OCI-LY1 (cell line): ENCODE results near the gene MXI1.

Source experiments
- H2AFZ ChIP-seq: fragments of 200-600 bp; sonication (generic), shearing (Covaris generic); 2 replicates; pipeline ENCODE4 v1.6.0; 2014; ENCODE audit warnings: antibody characterized with exemption, mild to moderate bottlenecking, low read length
- H3F3A ChIP-seq: fragments of 200-600 bp; sonication (generic), shearing (Covaris generic); 2 replicates; pipeline ENCODE4 v1.6.0; 2014; ENCODE audit warnings: mild to moderate bottlenecking, antibody characterized with exemption, low read length, moderate library complexity; ENCODE audit not compliant: insufficient read depth
- H3K27ac ChIP-seq: fragments of 200-600 bp; sonication (generic); 2 replicates; pipeline ENCODE4 v1.5.1; 2014; ENCODE audit warnings: low read length, mixed run types, mild to moderate bottlenecking, low read depth; ENCODE audit not compliant: poor library complexity, severe bottlenecking
- H3K27me3 ChIP-seq: fragments of 200-600 bp; sonication (generic); 2 replicates; pipeline ENCODE4 v1.6.0; 2014; ENCODE audit warnings: antibody characterized with exemption, mild to moderate bottlenecking, low read length, moderate library complexity; ENCODE audit not compliant: insufficient read depth
- H3K36me3 ChIP-seq: fragments of 200-600 bp; sonication (generic); 2 replicates; pipeline ENCODE4 v1.6.1; 2014; ENCODE audit warnings: mild to moderate bottlenecking, antibody characterized with exemption, low read length, moderate library complexity, mixed read lengths; ENCODE audit not compliant: insufficient read depth
- H3K4me1 ChIP-seq: fragments of 200-600 bp; sonication (generic); 2 replicates; pipeline ENCODE4 v1.5.1; 2014; ENCODE audit warnings: mild to moderate bottlenecking, low read length, moderate library complexity; ENCODE audit not compliant: insufficient read depth, severe bottlenecking
- H3K4me2 ChIP-seq: fragments of 200-600 bp; sonication (generic), shearing (Covaris generic); 2 replicates; pipeline ENCODE4 v1.6.1; 2014; ENCODE audit warnings: low read length
- H3K4me3 ChIP-seq: fragments of 200-600 bp; sonication (generic); 2 replicates; pipeline ENCODE4 v1.5.1; 2014; ENCODE audit warnings: low read length, low read depth, mild to moderate bottlenecking, mixed read lengths; ENCODE audit not compliant: poor library complexity, severe bottlenecking
- H3K79me2 ChIP-seq: fragments of 200-600 bp; shearing (Covaris generic); 2 replicates; pipeline ENCODE4 v1.6.1; 2016; ENCODE audit warnings: mixed run types, low read length, mixed read lengths; ENCODE audit not compliant: insufficient read depth
- H3K9ac ChIP-seq: fragments of 200-600 bp; sonication (generic), shearing (Covaris generic); 2 replicates; pipeline ENCODE4 v1.6.1; 2014; ENCODE audit warnings: mild to moderate bottlenecking, low read length, mixed read lengths
- H3K9me2 ChIP-seq: fragments of 200-600 bp; sonication (generic), shearing (Covaris generic); 2 replicates; pipeline ENCODE4 v1.6.1; 2014; ENCODE audit warnings: low read depth, mild to moderate bottlenecking, low read length, mixed read lengths
- H3K9me3 ChIP-seq: fragments of 200-600 bp; shearing (Covaris generic); 2 replicates; pipeline ENCODE4 v1.6.1; 2014; ENCODE audit warnings: low read length, mixed read lengths
- H4K20me1 ChIP-seq: fragments of 200-600 bp; sonication (generic), shearing (Covaris generic); 2 replicates; pipeline ENCODE4 v1.6.0; 2016; ENCODE audit warnings: mild to moderate bottlenecking, low read length; ENCODE audit not compliant: insufficient read depth
- EZH2 ChIP-seq: fragments of 200-600 bp; sonication (generic), shearing (Covaris generic); IDR thresholded peaks from 2 replicates; pipeline ENCODE4 v1.8.0; 2017; ENCODE audit warnings: borderline replicate concordance, mixed run types, mild to moderate bottlenecking, antibody characterized with exemption, low read length, moderate library complexity, mixed read lengths
- TF ChIP-seq, protein P1 (sequence below): fragments of 200-600 bp; sonication (generic), shearing (Covaris generic); IDR thresholded peaks from 2 replicates; pipeline ENCODE4 v1.5.1; 2017; ENCODE audit warnings: mild to moderate bottlenecking, antibody characterized with exemption, low read length, moderate library complexity, mixed read lengths

The MXI1 gene

DNA sequence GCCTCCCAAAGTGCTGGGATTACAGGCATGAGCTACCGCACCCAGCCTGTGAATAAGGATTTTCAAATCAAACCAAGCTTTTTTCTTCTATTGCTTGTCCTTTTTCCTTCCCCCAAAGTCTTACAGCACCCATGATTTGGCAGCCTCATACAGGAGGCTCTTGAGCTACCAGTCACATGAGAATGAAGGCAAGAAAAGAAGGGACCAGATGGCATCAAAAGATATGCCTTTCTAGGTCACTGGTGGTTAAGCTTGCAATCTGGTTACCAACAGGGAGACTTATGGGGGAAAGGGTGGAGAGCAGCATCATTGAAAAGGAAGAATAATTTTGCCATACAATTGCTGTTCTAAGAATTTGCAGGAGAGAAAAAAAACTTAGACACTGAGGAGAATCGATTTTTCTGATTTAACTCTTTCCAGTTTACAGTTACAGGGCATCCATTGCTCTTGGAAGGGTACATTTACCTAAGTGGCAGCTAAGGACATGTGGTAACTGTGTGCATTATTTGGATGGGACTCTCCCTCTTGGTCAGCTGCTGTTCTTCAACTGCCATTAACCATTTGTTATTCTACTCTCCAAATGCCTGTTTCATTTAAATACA lies 67.8 kb downstream of the MXI1 start:
- no peak overlapping the region for H3K9ac ChIP-seq
- H3K79me2 ChIP-seq, result no peaks in the 10 kb centered on the region
- H3K4me3 ChIP-seq, result no peak overlapping the region
- H3K27ac ChIP-seq, result peak overlapping the region; percentile 84
- H3F3A ChIP-seq, result peaks cover 4% of the 10 kb centered on the region; the same call in 1 of the 2 replicates
- H3K9me2 ChIP-seq, result no peaks in the 10 kb centered on the region
- TF ChIP-seq, protein P1, sequence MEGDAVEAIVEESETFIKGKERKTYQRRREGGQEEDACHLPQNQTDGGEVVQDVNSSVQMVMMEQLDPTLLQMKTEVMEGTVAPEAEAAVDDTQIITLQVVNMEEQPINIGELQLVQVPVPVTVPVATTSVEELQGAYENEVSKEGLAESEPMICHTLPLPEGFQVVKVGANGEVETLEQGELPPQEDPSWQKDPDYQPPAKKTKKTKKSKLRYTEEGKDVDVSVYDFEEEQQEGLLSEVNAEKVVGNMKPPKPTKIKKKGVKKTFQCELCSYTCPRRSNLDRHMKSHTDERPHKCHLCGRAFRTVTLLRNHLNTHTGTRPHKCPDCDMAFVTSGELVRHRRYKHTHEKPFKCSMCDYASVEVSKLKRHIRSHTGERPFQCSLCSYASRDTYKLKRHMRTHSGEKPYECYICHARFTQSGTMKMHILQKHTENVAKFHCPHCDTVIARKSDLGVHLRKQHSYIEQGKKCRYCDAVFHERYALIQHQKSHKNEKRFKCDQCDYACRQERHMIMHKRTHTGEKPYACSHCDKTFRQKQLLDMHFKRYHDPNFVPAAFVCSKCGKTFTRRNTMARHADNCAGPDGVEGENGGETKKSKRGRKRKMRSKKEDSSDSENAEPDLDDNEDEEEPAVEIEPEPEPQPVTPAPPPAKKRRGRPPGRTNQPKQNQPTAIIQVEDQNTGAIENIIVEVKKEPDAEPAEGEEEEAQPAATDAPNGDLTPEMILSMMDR, result no peak
- no peak for TF ChIP-seq EZH2
- no peak overlapping the region for H2AFZ ChIP-seq
- no peak overlapping the region for H3K4me2 ChIP-seq
- H3K9me3 ChIP-seq, result no peaks in the 10 kb centered on the region
- no peaks in the 10 kb centered on the region for H3K27me3 ChIP-seq
- H4K20me1 ChIP-seq, result no peaks in the 10 kb centered on the region
- H3K4me1 ChIP-seq, result peaks cover 83% of the 10 kb centered on the region
- H3K36me3 ChIP-seq, result peaks cover 4% of the 10 kb centered on the region; the same call in 1 of the 2 replicates

DNA sequence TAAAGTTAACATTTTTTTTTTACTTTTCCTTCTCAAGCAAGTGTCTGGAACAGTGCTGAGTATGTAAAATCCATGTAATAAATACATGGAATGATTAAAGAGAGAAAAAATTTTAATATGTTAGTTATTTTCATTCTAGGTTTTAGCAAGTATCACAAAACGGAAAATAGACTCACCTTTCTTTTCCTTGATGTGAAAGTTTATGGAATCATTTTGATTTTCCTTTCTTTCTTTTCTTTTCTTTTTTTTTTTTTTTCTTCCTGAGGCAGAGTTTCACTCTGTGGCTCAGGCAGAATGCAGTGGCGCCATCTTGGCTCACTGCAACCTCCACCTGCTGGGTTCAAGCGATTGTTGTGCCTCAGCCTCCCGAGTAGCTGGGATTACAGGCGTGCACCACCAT lies 69.2 kb downstream of the MXI1 start:
- H3F3A ChIP-seq, result peaks cover 4% of the 10 kb centered on the region; the same call in 1 of the 2 replicates
- no peaks in the 10 kb centered on the region for H3K9me3 ChIP-seq
- no peaks in the 10 kb centered on the region for H4K20me1 ChIP-seq
- no peaks in the 10 kb centered on the region for H3K79me2 ChIP-seq
- H3K9me2 ChIP-seq, result no peaks in the 10 kb centered on the region
- no peak overlapping the region for H3K4me2 ChIP-seq
- peaks cover 69% of the 10 kb centered on the region for H3K4me1 ChIP-seq
- H3K4me3 ChIP-seq, result no peak overlapping the region
- H3K27me3 ChIP-seq, result no peaks in the 10 kb centered on the region
- no peak overlapping the region for H3K9ac ChIP-seq
- peaks cover 13% of the 10 kb centered on the region; the same call in 1 of the 2 replicates for H3K36me3 ChIP-seq
- TF ChIP-seq, protein P1, result no peak
- no peak for TF ChIP-seq EZH2
- no peak overlapping the region for H2AFZ ChIP-seq
- peak overlapping the region; percentile 84 for H3K27ac ChIP-seq

DNA sequence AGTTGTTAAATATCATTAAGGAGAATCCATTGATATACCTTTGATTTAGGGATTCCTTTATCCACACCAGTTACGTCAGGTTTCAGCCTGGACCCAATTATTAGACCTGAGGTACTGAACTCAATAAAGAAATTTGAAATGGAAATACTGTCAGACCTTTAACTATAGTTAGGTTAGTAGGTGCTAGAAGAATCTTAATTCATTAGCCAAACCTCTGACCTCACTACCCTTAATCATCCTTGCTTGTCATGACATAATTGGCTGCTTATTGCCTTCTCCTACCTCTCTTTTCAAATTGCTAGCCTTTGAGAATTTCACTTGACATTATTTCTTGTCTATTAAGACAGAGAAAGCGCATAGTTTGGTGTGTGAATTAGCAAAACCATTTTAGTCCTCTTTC lies 70.2 kb downstream of the MXI1 start:
- H3K79me2 ChIP-seq, result no peaks in the 10 kb centered on the region
- no peak overlapping the region for H3K4me3 ChIP-seq
- H2AFZ ChIP-seq, result no peak overlapping the region
- H3K9me2 ChIP-seq, result no peaks in the 10 kb centered on the region
- peak overlapping the region; percentile 9; the same call in 1 of the 2 replicates for H3K9ac ChIP-seq
- no peaks in the 10 kb centered on the region for H3K9me3 ChIP-seq
- peak overlapping the region; percentile 62 for H3K4me2 ChIP-seq
- H3K27ac ChIP-seq, result peak overlapping the region; percentile 80
- H4K20me1 ChIP-seq, result no peaks in the 10 kb centered on the region
- peaks cover 13% of the 10 kb centered on the region; the same call in 1 of the 2 replicates for H3K36me3 ChIP-seq
- H3K4me1 ChIP-seq, result peaks cover 64% of the 10 kb centered on the region
- H3K27me3 ChIP-seq, result no peaks in the 10 kb centered on the region
- peaks cover 4% of the 10 kb centered on the region; the same call in 1 of the 2 replicates for H3F3A ChIP-seq
- no peak for TF ChIP-seq EZH2
- TF ChIP-seq, protein P1, result no peak
